K562 (cell line): ENCODE measurements around the gene BEND5.

Experiments used
- ZNF134 ChIP-seq: fragments of 250-450 bp; sonication (Bioruptor Pico); conservative IDR thresholded peaks from 2 replicates; pipeline ENCODE4 v1.4.0; 2020
- TF ChIP-seq, protein P1 (sequence below), 3 experiments: IDR thresholded peaks in 2 of 3; conservative IDR thresholded peaks in 1 of 3; 2 replicates each; pipeline ENCODE4 v1.5.1; 2011 to 2012; ENCODE audit warnings: low read length in 3 of 3, mild to moderate bottlenecking in 3 of 3, control low read depth in 2 of 3, improper control_type of control experiment in 1 of 3, inconsistent platforms in 1 of 3, low read depth in 1 of 3, mixed read lengths in 1 of 3, moderate library complexity in 1 of 3; ENCODE audit not compliant: insufficient read depth in 2 of 3

DNA sequence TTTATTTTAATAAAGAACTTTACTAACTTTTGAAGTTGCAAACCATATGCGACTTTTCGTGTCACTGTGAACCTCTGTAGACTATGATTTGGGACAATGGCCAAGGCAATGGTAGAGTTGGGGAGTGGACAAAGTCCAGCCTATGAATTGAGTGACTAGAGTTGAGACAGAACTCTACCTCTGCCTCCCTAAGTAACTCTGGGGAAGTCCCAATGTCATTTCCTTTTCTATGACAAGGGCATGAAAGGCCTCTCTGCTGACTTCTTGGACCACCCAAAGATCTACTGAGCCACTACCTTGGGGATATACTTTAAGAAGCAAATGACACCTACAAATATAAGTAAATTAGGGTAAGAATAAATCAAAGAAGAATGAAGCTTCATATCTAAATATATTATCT is 19.3 kb downstream of the BEND5 start:
- TF ChIP-seq, protein P1, sequence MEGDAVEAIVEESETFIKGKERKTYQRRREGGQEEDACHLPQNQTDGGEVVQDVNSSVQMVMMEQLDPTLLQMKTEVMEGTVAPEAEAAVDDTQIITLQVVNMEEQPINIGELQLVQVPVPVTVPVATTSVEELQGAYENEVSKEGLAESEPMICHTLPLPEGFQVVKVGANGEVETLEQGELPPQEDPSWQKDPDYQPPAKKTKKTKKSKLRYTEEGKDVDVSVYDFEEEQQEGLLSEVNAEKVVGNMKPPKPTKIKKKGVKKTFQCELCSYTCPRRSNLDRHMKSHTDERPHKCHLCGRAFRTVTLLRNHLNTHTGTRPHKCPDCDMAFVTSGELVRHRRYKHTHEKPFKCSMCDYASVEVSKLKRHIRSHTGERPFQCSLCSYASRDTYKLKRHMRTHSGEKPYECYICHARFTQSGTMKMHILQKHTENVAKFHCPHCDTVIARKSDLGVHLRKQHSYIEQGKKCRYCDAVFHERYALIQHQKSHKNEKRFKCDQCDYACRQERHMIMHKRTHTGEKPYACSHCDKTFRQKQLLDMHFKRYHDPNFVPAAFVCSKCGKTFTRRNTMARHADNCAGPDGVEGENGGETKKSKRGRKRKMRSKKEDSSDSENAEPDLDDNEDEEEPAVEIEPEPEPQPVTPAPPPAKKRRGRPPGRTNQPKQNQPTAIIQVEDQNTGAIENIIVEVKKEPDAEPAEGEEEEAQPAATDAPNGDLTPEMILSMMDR (IDR thresholded peaks at IDR 0.05 in 2 of 3, conservative IDR thresholded peaks at IDR 0.05 in 1 of 3; ENCODE audit: insufficient read depth in 2 of 3, low read depth in 1 of 3, low read length in 3 of 3) = no peak
- no peak for TF ChIP-seq ZNF134
